ENCODE data around the gene PCBP3. TPM values are rescaled to one million over a fixed set of nuclear protein-coding genes. Genes with fewer than 3 reads are reported as not detected.

Gene PCBP3
- total and polyA plus RNA-seq, 2 of the 8 experiments (the other 6 are each of a cell fraction or from before 2014, with no cell fraction given) = 3.5 to 6.3 TPM

- TF ChIP-seq CTCF (IDR thresholded peaks at IDR 0.05; ENCODE audit: control extremely low read depth in 1 of 3, insufficient read depth in 1 of 3, low read depth in 1 of 3, low read length in 3 of 3) (peak; percentile 63 to 86 (median 64)), CEBPB (IDR thresholded peaks at IDR 0.05; ENCODE audit: low read depth, low read length) (no peak), GTF2F1 (IDR thresholded peaks at IDR 0.05; ENCODE audit: borderline replicate concordance, low read depth, low read length) (no peak), MAX (IDR thresholded peaks at IDR 0.05) (no peak), BCL11A (IDR thresholded peaks at IDR 0.05; ENCODE audit: low read depth in 2 of 2, low read length in 2 of 2) (no peak)
Observed at GRCh38 chr21:45695086-45695485, 51.6 kb downstream of the PCBP3 start (continued).
